Activated naive CD4-positive, alpha-beta T cell treated with anti-CD3 and anti-CD28 coated beads, Interleukin-2, amount 50 U/mL, for 24 hours (primary cell): ENCODE data around the gene SND1.
"Not testable (repeated sequence)": the region's sequence is repeated elsewhere in the genome, so short reads cannot be mapped to it uniquely, and the experiment has no call there.

Experiments
- H3K27ac Mint-ChIP-seq: one replicate; pipeline ENCODE4 v1.8.0; 2021; ENCODE audit warnings: mild to moderate bottlenecking, mixed read lengths
- H3K27me3 Mint-ChIP-seq: one replicate; pipeline ENCODE4 v1.8.0; 2021; ENCODE audit warnings: mixed read lengths
- H3K36me3 Mint-ChIP-seq: one replicate; pipeline ENCODE4 v1.8.0; 2021; ENCODE audit warnings: mixed read lengths
- H3K4me1 Mint-ChIP-seq: one replicate; pipeline ENCODE4 v1.8.0; 2021; ENCODE audit warnings: mixed read lengths
- H3K4me3 Mint-ChIP-seq: one replicate; pipeline ENCODE4 v1.8.0; 2021; ENCODE audit warnings: mild to moderate bottlenecking, mixed read lengths
- H3K9me3 Mint-ChIP-seq: one replicate; pipeline ENCODE4 v1.8.0; 2021; ENCODE audit warnings: mixed read lengths

Gene SND1

DNA sequence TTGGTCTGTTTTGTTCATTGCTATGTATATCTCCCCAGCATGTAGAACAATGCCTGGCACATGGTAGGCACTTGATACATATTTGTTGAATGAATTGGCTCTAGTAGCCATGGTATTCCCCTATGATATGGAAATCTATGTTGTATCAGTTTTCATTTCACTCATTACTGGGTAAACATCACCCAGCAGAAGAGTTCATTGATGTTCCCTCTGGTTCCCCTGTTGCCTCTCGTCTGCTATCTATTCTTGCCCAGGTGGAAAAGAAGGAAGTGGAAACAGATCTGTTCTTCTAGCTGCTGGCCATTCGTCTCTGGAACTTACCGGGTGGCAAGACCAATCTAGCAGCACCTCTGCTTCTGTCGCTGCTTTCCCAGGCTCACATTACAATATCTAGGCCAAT, 307.8 kb downstream of the SND1 start:
- H3K27me3 Mint-ChIP-seq: no peaks in the 10 kb centered on the region
- no peak overlapping the region for H3K4me3 Mint-ChIP-seq
- H3K9me3 Mint-ChIP-seq: peaks cover 17% of the 10 kb centered on the region
- peaks cover 4% of the 10 kb centered on the region for H3K4me1 Mint-ChIP-seq
- no peak overlapping the region for H3K27ac Mint-ChIP-seq
- H3K36me3 Mint-ChIP-seq: peaks cover 39% of the 10 kb centered on the region

DNA sequence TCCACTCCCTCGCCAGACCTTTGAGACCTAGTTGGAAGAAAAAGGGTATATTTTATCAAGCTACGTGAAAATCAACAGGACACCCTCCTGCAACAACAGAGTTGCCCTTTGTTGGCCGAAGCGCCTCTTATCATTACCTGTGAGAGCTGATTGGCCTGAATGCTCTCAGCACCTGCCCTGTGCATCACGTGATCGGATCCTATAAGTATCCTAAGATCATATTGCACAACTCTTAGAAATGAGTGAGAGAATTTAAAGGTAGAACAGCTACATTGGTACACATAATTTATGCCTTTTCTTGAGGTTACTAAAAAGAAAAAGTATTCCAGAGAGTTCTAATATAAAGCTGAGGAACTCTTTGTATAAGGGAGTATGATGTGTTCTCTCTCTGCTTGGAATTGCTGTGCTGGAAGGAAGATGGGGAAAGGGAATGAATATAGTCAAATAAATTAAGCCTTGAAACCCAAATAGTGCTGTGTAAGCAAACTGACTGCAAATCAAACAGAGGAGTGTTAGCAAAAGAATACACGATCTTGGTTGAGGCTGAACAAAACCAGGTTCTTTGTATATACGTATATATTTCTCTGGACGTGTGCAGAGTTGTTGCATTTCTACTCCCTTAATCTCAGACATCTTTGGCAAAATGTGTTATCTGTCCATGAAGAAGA, 309.9 kb downstream of the SND1 start:
- H3K4me1 Mint-ChIP-seq: peaks cover 4% of the 10 kb centered on the region
- peaks cover 17% of the 10 kb centered on the region for H3K9me3 Mint-ChIP-seq
- H3K4me3 Mint-ChIP-seq: no peak overlapping the region
- no peaks in the 10 kb centered on the region for H3K27me3 Mint-ChIP-seq
- no peak overlapping the region for H3K27ac Mint-ChIP-seq
- peaks cover 37% of the 10 kb centered on the region for H3K36me3 Mint-ChIP-seq

DNA sequence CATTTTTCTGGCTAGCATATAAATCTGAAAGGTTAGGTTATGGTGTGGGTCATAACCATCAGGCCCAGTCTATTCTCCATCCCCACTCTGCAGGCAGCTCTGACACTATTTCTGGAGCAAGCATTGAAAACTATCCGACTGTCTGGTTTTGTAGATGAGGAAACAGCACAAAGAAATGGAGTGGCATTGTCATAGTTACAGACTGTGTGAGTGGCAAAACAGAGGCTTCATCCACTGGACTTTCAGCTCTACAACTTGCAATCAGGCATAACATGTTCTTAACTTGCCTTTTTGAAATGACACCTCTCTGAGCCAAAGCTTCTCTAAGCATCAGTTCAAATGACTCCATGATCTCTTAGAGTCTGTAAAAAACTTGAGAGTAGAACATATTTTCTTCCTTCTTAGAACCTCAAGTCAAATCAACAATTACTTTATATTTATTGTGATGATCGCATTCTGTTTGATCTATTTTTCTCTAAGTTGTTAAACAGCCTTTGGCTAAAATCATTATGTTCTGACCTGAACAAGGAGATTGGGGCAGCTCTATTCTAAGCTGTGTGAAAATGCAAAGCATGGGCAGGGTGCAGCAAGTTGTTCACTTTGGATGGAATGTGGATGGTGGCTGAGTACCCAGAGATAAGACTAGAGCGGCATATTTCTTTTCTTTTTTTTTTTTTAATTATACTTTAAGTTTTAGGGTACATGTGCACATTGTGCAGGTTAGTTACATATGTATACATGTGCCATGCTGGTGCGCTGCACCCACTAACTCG, 310.8 kb downstream of the SND1 start:
- no peak overlapping the region for H3K27ac Mint-ChIP-seq
- peaks cover 40% of the 10 kb centered on the region for H3K36me3 Mint-ChIP-seq
- H3K27me3 Mint-ChIP-seq: no peaks in the 10 kb centered on the region
- H3K4me1 Mint-ChIP-seq: peaks cover 4% of the 10 kb centered on the region
- H3K9me3 Mint-ChIP-seq: peaks cover 17% of the 10 kb centered on the region
- H3K4me3 Mint-ChIP-seq: no peak overlapping the region

DNA sequence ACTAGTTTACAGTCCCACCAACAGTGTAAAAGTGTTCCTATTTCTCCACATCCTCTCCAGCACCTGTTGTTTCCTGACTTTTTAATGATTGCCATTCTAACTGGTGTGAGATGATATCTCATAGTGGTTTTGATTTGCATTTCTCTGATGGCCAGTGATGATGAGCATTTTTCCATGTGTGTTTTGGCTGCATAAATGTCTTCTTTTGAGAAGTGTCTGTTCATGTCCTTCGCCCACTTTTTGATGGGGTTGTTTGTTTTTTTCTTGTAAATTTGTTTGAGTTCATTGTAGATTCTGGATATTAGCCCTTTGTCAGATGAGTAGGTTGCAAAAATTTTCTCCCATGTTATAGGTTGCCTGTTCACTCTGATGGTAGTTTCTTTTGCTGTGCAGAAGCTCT, 311.9 kb downstream of the SND1 start:
- Mint-ChIP-seq H3K9me3 (peaks cover 17% of the 10 kb centered on the region), H3K36me3 (peaks cover 40% of the 10 kb centered on the region)
- H3K4me3 Mint-ChIP-seq, H3K4me1 Mint-ChIP-seq, H3K27me3 Mint-ChIP-seq, H3K27ac Mint-ChIP-seq: not testable (repeated sequence)

DNA sequence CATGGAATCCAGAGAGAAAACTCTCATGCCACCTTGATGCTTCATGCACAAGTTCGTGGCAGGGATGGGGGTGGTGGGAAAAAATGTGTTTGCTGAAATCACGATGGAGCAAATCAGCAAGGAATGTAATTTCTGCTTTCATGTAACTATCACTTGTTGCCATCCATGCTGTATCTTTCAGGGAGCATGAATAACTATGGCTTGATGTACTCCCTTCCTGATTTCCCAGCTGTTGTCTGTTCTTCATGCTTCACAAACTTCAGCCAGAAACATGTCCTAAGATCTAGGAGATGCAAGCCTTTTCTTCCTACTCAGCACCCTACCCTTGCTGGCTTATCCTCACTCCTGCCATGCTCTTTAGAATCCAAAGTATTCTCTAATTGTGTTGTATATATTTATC, 315.3 kb downstream of the SND1 start:
- Mint-ChIP-seq H3K27ac (no peak overlapping the region), H3K4me3 (no peak overlapping the region), H3K4me1 (no peaks in the 10 kb centered on the region), H3K36me3 (peaks cover 17% of the 10 kb centered on the region), H3K9me3 (peaks cover 8% of the 10 kb centered on the region), H3K27me3 (no peaks in the 10 kb centered on the region)

DNA sequence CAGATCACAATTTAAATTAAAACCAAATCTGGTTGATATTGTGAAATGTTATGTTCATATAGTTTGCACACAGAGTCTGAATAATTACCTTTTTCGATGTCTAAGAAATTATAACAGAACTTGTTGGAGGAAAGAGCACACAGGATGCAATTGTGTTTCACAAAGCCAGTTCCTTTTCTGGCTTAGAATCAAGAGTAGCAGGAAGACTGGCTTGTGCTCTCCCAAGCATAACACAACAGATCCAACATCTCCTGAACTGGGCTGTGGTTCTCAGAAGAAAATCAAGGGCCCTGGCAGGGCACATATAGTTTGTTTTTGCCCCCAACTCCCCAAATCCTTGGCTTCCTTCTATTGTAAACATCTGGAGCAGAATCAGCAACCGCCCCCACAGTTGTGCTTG, 316.6 kb downstream of the SND1 start:
- Mint-ChIP-seq H3K4me3 (no peak overlapping the region), H3K4me1 (no peaks in the 10 kb centered on the region), H3K9me3 (no peaks in the 10 kb centered on the region), H3K27me3 (no peaks in the 10 kb centered on the region), H3K36me3 (peaks cover 16% of the 10 kb centered on the region), H3K27ac (no peak overlapping the region)

DNA sequence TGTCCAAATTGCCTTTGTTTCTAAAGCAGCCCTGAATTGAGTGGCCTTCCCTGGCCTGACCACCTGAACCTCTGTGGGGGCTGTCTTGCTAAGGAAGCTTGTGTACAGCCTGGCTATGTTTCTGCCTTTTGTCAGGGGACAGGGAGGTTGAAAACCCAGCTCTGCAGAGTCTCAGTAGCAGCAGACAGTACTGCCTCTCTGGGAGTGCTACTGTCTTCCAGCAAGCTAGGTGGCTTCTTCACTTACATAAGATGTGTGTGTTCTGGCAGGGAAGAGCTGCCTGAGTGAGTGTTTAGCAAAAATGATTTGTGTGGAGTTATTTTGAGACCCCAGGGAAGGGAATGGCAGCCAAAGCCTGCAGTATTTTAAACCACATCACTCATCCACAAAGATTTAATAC, 321.8 kb downstream of the SND1 start:
- H3K4me3 Mint-ChIP-seq: no peak overlapping the region
- no peak overlapping the region for H3K27ac Mint-ChIP-seq
- no peaks in the 10 kb centered on the region for H3K4me1 Mint-ChIP-seq
- peaks cover 15% of the 10 kb centered on the region for H3K9me3 Mint-ChIP-seq
- H3K36me3 Mint-ChIP-seq: peaks cover 53% of the 10 kb centered on the region
- no peaks in the 10 kb centered on the region for H3K27me3 Mint-ChIP-seq

DNA sequence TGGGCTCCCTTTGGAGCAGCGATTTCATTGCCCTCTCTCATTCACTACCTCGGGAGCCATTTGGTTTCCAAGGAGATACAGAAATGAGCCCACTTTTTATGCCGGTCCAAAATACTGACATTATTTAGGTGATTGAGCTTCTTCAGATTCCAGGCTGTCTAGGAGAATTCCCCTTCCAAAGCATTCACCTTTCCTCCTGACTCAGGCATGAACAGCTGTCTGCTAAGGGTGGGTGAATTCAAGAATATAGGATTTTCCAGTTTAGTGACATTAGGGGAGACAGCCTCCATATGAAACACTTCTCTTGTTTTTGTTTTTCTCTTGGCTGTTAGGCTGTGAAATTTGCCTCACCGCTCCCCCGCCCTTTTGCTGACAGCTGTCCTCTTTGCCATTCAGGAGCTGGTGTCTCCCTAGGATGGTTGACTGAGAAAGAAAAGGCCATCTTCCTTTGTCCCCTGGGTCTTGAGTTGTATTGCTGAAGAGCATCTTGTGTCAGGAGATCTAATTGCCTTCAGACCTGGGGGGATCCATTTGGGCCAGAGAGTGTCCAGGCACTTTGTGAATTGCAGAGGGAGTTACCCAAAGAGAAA, 322.5 kb downstream of the SND1 start:
- Mint-ChIP-seq H3K27ac (no peak overlapping the region), H3K4me1 (peaks cover 6% of the 10 kb centered on the region), H3K27me3 (no peaks in the 10 kb centered on the region), H3K4me3 (no peak overlapping the region), H3K36me3 (peaks cover 59% of the 10 kb centered on the region), H3K9me3 (peaks cover 15% of the 10 kb centered on the region)

DNA sequence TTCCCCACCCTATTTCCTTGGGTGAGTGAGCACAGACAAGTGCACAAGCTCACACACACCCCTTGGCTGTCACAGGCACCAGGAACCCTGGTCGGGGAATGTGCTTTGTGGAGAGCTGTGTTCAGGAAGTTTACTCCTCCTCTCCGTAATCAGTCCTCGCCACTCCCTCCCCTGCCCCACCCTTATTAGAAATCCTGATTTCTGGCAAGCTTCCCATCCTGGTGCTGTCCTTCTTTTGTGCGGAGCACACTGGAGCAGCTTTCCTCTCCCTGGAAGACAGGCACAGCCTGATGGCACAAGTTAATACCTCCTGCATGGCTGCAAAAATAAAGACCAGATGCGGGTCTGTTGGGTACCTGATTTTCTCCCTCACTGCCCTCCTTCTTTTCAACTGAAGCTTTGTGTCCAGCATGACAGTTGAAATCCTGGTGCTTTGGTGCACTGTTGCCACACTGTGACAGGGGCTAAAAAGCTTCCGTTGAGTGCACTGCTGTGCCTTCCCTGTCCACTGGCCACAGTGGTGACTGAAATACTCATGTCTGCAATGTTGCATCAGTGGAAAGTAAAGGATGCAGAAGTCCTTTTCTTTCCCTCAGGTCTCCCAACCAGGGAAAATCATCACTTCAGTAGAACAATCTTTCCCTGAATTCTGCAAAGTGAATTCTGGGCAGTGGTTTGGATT, 324.2 kb downstream of the SND1 start:
- peak overlapping the region; percentile 11 for H3K4me3 Mint-ChIP-seq
- no peaks in the 10 kb centered on the region for H3K27me3 Mint-ChIP-seq
- peaks cover 14% of the 10 kb centered on the region for H3K4me1 Mint-ChIP-seq
- H3K9me3 Mint-ChIP-seq: peaks cover 15% of the 10 kb centered on the region
- no peak overlapping the region for H3K27ac Mint-ChIP-seq
- H3K36me3 Mint-ChIP-seq: peaks cover 60% of the 10 kb centered on the region

DNA sequence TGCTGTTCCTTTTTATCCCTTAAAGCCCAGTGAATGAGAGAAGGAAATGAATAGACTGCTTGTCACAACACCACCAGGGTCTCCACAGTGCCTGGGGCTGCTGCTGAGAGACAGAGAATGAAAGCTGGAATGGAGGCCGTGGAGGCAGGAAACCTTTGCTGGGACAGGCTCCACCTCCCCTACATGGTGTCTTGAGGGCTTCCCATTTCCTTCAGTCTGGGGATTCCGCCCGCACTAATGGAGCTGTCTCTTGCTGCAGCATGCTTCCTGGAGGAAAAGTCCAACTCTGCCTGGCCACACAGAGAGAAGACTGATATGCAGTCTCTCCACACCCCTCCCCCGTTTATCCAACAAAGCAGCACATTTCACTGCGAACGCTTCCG, 324.7 kb downstream of the SND1 start:
- Mint-ChIP-seq H3K4me3 (no peak overlapping the region), H3K27me3 (no peaks in the 10 kb centered on the region), H3K4me1 (peaks cover 20% of the 10 kb centered on the region), H3K27ac (no peak overlapping the region), H3K36me3 (peaks cover 60% of the 10 kb centered on the region), H3K9me3 (peaks cover 15% of the 10 kb centered on the region)

DNA sequence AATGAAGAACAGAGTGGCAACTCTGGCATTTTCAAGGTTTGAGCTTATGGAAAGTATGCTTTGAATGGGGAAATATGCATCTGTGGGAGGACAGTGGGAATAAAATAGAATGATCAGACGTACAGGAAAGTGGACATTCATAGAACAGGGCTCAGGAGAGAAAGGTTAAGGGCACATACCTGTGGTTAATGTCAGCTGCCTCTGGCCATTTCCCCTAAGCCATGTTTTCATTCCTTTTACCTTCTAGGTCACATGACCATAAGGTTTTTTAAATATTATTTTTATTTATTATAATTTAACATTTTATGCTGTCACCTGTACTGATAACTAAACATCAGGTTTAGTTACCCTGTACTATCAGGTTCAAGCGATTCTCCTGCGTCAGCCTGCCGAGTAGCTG, 326.4 kb downstream of the SND1 start:
- Mint-ChIP-seq H3K9me3 (peaks cover 15% of the 10 kb centered on the region), H3K4me1 (peaks cover 31% of the 10 kb centered on the region), H3K4me3 (no peak overlapping the region), H3K36me3 (peaks cover 58% of the 10 kb centered on the region), H3K27me3 (no peaks in the 10 kb centered on the region), H3K27ac (no peak overlapping the region)

DNA sequence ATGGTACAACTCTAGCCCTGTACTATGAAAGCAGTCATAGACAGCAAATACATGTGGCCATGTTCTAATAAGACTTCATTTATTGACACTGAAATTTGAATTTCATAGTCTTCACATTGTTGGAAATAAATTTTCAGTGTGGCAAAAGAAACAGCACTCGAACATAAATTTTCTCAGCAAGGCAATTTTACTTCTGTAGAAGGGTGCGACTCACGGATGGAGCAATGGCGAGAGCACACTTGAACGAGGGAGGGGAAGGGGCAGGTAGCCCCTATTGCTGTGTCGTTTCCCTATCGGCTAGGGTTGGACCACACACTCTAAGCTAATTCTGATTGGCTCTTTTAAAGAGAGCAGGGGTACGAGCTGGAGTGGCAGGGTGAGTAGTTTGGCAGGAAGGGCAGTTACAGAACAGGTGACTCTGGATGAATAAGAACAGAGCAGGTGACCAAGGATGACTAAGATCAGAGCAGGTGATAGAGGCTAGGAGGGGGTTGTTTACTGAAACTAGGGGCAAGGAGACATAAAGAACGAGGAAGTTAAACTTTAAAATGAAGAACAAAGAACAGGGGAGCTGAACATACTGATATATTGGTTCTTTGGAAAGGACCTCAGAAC, 327.2 kb downstream of the SND1 start:
- Mint-ChIP-seq H3K4me1 (peaks cover 37% of the 10 kb centered on the region), H3K27me3 (no peaks in the 10 kb centered on the region), H3K27ac (no peak overlapping the region), H3K4me3 (no peak overlapping the region), H3K36me3 (peaks cover 60% of the 10 kb centered on the region), H3K9me3 (peaks cover 15% of the 10 kb centered on the region)

DNA sequence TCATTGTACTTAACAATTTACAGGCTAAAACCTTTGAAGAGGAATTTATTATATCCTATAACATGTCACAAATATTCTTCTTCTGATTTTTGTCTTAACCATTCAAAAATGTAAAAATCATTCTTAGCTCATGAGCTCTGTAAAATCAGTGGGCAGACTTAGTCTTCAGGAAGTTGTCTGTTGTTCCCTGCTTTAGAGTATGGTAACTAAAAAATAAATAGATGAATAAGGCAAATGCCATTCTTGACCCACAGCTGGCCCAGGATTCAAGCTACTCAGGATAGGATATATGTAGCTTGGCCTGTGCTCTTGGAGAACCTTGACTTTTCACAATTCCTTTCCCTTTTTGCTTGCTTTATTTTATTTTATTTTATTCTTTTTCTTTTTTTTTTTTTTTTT, 327.7 kb downstream of the SND1 start:
- Mint-ChIP-seq H3K27me3 (no peaks in the 10 kb centered on the region), H3K9me3 (peaks cover 15% of the 10 kb centered on the region), H3K4me1 (peaks cover 41% of the 10 kb centered on the region), H3K27ac (no peak overlapping the region), H3K4me3 (no peak overlapping the region), H3K36me3 (peaks cover 57% of the 10 kb centered on the region)

DNA sequence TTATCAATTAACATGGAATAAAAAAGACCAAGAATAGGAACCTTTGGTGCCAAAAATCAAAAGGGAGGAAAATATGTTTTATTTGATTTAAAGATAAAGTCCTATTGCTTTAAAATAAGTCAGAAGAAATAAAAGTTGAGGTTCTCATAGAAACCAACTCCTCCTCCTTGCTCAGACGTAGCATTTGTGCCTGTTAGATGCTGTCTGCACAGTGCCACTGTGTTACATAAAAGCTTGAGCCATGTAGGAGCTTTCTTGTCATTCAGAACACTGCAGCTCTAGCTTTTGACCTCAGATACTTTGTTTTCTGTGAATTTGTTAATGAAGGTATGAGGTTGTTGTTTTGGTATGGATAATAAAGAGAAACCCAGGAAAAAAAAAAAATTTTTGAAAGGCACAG, 328.9 kb downstream of the SND1 start:
- no peak overlapping the region for H3K4me3 Mint-ChIP-seq
- H3K4me1 Mint-ChIP-seq: peaks cover 41% of the 10 kb centered on the region
- no peaks in the 10 kb centered on the region for H3K27me3 Mint-ChIP-seq
- peaks cover 15% of the 10 kb centered on the region for H3K9me3 Mint-ChIP-seq
- no peak overlapping the region for H3K27ac Mint-ChIP-seq
- peaks cover 49% of the 10 kb centered on the region for H3K36me3 Mint-ChIP-seq

DNA sequence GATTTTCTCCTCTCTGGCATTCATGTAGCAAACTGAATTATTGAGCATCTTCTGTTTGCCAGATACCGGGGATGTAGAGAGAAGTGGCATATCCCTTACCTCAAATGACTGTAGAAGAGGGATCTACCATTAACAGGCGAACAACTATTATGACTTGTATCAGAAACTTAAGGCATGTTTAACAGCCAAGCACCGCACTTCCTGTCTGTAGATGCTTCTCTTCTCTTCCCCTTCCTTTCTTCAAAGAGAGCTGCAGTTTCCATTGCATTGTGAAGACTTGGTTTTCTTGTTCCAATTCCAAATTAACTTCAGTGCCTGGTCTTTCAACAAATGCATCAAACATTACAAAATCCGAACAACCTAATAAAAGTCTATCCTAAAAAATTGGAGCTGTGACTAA, 330.0 kb downstream of the SND1 start:
- H3K36me3 Mint-ChIP-seq: peaks cover 41% of the 10 kb centered on the region
- H3K27ac Mint-ChIP-seq: no peak overlapping the region
- H3K4me3 Mint-ChIP-seq: no peak overlapping the region
- peaks cover 15% of the 10 kb centered on the region for H3K9me3 Mint-ChIP-seq
- H3K4me1 Mint-ChIP-seq: peaks cover 41% of the 10 kb centered on the region
- no peaks in the 10 kb centered on the region for H3K27me3 Mint-ChIP-seq
